ENCODE results near the gene GPR17.

GPR17 gene

DNA sequence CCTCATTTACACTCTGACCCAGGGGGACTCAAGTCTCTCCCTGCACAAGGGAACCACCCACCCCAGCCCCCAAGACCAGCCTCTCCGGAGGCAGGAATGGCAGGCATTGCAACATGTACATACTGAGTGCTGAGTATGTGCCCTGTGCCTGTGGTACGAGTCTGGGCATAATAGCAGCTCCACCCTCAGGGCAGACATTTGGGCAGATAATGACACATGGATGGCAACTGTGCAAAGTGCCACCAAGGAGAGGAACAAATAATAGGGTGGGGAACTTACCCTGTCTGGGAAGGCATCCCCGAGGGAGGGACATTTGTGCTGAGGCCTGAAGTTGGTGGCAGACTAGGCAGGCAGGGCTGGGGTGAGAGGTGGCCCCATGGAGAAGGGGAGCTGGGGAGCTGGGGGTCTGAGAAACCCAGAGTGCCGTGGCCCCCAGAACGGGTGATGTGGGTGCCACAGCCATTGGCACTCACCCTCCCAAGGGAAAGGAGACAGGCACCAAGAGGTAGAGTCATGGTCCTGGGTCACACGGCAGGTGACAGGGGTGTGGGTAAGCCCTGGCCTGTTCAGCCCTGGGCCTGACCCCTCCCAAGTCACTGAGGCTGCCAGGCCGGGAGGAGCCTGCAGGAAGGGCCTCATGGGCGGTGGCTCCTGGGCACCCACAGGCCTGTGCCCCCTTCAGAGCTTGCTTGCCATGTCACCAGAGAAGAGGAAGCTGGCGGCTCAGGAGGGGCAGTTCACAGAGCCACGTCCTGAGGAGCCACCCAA lies 15.7 kb upstream of the GPR17 start:
- no peak for DNase-seq

DNA sequence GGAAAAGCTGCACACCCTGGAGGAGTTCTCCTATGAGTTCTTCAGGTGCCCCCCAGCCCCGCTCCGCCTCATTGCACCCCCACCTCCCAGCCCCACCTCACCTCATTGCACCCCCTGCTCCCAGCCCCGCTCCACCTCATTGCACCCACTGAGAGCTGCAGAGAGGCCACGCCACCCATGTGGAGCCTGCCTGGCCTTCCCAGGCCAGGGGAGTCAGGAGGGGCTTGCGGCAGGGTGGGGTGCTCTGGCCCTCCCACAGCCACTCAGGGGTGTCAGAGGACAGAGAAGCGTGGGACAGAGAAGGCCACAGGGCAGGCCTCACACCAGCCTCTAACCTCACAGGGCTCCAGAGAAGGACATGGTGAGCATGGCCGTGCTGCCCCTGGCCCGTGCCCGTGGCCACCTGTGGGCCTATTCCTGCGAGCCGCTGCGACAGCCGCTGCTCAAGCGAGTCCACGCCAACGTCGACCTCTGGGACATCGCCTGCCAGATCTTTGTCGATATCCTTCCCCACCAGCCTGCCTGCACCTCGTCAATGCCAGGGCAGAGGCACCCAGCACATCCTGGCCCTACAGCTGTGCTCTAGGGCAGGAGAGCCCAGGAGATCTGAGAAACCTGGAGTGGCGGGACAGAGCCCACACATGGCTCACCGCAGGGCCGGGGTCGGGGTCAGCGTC lies 15.0 kb upstream of the GPR17 start:
- no peak for DNase-seq

DNA sequence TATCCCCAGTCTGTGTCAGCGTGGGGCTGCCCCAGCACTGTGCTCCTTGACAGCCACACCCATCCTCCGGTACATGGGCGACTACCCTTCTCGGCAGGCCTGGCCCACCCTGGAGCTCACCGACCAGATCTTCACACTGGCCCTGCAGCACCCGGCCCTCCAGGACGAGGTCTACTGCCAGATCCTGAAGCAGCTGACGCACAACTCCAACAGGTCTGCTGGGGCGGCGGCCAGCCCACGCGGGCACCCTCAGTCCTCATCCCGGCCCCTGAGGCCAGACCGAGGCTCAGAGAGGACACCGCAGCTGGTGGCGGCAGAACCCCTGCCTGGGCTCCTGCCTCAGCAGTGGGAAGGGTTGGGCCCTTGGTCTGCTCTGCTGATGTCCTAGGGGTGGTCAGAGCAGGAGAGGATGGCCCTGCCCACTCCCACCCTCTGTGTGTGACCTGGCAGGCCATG lies 14.4 kb upstream of the GPR17 start:
- no peak for DNase-seq

DNA sequence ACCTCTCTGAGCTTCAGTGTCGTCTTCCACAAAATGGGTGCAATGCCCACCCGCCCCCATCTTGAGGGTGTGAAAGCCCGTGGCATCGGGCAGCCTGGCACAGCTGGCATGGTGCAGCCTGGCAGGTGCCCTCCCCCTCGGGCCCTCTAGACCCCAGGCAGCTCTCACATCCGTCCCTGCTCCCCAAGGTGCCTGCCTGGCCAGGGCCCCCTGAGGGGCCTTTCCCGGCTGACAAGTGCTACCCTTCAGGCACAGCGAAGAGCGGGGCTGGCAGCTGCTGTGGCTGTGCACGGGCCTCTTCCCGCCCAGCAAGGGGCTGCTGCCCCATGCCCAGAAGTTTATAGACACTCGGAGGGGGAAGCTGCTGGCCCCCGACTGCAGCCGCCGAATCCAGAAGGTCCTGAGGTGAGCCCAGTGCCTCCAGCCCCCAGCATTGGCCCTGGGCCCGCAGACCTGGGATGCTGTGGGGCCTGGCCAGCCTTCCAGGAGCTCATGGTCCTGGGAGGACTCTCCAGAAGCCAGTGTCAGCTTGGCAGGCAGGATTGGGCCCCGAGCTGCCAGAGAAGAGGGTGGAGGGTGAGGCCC lies 13.9 kb upstream of the GPR17 start:
- DNase-seq: no peak

DNA sequence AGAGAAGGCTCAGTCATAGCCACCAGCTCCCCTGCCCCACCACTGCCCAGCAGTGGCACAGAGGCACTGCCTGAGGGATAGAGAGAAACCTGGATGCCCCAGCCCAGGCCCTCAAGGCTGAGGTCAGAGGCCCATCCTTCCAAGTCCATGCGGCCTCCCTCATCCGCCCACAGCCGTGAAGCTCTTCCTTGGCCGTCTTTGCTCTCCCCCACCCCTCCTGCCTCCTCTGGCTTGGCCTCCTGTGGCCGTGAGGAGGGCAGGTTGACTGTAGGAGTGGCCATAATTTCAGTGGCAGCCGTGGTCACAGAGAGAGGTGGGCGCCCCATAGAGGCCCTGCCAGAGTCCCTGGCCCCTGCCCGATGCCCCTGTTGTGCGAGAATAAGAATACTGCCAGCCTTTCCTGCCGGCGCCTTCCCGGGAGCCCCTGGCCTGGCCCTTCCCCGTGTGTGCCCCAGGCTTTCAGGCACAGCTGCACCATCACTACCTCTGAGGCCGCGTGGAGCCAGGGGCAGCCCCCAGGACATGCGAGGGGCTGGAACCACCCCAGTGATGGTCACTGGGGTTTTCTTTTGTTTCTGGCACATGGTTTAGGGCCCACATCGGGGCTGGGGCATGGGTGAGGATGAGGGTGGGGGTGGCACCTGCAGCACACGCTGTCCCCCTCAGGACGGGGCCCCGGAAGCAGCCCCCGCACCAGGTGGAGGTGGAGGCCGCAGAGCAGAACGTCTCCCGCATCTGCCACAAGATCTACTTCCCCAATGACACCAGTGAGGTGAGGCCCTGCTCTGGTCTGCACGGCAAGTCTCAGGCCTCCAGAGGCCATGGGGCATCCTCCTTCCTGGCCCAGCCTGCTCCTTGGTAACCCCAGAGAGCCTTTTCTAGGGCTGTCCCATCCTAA lies 13.1 kb upstream of the GPR17 start:
- DNase-seq: peak; percentile 28

DNA sequence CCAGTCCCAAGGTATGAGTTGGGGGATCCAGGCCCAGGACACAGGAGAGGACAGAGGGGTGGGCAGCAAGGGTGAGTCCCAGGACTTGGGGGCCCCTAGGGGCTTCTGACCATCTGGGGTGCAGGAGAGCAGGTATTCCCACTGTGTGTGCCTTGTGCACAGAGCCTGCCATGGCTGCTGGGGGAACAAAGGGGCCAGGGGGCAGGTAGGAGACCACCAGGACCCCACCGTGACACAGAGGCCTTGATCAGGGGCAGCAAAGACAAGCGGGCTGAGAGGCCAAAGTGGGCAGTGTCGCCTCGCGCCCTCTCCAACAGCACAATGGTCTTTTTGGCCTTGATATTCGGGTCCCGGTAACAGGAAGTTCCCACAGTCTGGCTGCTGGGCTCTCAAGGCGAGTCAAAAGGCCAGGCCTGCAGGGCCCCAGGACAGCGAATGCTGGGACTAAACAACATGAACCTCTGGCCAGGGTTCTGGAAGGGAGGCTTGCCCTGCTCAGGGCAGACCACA lies 12.3 kb upstream of the GPR17 start:
- DNase-seq: no peak

DNA sequence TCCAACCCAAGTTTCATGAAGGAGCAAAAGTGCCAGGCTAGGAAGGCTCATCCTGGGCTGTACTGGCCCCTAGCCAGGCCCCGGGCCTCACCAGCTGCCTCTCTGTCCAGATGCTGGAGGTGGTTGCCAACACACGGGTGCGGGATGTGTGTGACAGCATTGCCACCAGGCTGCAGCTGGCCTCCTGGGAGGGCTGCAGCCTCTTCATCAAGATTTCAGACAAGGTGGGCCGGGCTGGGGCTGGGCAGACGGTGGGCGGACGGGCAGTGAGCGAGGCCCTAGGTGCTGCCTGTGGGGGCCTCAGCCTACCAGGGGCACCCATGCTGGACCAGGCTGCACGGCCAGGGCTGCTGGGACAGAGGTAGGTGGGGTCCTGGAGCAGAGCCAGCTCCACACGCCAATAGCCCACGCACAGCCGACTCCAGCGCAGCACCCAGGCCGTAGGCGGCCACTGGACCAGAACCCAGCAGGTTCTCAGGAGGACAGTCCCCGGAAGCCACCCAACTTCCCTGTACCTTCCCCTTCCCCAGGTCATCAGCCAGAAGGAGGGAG lies 11.8 kb upstream of the GPR17 start:
- DNase-seq: no peak

DNA sequence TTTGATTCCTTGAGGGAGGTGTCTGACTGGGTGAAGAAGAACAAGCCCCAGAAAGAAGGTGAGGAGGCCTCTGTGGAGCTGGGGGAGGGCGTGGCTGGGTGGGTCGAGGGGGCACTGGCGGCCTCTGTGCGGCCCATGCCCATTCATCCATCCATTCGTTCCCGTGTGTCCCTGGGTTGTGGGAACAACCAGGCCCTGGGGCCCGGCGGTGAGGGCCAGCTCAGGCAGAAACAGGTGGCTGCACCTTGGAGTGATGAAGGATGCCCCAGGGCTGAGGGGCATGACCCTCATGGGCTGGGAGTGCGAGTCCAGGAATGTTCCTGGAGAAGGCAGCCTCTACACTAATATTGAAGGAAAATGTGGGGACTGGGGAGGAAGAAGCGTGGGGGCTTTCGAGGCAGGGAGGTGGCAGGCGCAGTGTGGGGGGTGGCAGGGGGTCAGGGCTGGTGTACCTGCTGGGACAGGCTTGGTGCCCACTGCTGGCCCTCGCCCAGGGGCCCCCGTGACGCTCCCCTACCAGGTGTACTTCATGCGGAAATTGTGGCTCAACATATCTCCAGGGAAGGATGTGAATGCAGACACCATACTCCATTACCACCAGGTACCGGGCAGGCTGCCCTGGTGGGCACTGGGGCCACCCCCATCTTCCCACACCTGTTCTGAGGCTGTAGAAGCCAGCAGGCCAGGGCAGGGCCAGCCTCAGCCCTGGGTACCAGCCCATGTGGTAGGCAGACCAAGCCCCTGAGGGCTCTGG lies 11.2 kb upstream of the GPR17 start:
- no peak for DNase-seq

DNA sequence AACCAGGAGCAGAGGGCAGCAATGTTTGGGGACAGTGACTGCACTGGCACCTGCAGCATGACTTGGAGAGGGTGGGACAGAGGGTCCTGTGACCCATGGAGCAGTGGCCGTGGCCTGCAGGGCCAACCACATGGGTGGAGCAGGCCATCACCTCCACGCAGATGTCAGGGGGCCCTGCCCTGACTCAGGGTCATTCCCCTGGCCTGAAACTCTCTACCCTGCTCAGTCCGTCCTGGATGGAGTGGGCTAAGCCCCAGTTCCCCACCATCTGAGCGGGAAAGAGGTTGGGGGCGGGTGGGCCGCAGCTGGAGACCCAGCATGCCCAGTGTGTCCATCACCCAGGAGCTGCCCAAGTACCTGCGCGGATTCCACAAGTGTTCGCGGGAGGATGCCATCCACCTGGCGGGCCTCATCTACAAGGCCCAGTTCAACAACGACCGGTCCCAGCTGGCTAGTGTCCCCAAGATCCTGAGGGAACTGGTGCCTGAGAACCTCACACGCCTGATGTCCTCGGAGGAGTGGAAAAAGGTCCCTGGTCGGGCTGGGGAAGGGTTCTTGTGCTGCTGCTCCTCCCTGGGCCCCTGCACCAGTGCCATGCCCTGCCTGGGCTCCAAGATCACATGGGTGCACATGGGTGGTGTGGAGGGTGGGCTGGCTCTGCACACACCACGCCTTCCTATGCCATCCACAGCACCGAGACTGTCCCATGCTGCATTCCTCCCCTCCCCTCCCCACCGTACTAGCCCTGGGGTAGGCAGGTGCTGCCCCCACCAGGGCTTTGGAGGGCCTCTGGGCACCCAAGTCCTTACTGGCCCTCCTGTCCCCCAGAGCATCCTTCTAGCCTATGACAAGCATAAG lies 10.3 kb upstream of the GPR17 start:
- DNase-seq: no peak

DNA sequence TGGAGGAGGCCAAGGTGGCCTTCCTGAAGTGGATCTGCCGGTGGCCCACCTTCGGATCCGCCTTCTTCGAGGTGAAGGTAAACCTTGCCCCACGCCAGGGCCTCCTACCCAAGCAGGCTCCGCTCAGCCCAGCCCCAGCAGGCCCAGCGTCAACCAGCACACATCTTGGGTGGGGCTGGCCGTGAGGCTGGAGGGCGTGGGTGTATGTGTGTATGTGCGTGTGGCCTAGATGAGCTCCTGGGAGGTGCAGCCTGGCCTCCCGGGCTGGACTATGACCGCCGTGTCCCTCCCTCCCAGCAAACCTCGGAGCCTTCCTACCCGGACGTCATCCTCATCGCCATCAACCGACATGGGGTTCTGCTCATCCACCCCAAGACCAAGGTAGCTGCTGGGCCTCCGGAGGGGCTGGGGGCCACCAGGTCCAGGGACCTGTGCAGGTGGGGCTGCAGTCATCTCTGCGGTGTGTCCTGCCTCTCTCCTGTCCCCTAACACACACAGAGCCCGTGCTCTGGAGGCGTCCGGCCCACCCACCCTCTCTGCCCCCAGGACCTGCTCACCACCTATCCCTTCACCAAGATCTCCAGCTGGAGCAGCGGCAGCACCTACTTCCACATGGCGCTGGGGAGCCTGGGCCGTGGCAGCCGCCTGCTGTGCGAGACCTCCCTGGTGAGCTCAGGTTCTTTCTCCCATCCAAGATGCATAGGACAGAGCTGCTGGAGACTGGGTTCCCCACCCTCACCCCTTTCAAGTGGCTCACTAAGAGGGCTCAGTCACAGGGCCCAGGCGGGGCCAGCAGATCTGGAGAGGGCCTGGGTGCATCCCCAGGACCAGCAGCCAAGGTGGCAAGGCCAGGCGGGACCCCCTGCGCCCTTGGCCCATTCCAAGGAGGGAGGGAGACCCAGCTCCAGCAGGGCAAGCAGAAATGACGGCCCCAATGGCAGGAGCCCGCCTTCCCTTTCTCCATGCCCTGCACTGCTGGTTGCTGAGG lies 9.4 kb upstream of the GPR17 start:
- no peak for DNase-seq

DNA sequence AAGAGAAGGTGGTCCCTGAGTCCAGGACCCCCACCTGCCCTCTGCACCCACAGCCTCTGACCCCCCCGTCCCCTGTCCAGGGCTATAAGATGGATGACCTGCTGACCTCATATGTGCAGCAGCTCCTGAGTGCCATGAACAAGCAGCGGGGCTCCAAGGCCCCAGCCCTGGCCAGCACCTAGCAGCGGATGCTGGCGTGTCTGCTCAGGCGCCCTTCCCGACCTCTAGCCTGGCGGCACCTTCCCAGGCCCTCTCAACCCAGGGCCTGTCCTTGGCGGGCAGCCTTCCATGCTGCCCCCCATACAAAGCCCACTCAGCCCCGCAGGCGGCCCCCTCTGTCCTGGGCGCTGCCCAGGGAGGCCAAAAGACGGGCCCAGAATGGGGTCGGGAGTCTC lies 8.7 kb upstream of the GPR17 start:
- DNase-seq: no peak

DNA sequence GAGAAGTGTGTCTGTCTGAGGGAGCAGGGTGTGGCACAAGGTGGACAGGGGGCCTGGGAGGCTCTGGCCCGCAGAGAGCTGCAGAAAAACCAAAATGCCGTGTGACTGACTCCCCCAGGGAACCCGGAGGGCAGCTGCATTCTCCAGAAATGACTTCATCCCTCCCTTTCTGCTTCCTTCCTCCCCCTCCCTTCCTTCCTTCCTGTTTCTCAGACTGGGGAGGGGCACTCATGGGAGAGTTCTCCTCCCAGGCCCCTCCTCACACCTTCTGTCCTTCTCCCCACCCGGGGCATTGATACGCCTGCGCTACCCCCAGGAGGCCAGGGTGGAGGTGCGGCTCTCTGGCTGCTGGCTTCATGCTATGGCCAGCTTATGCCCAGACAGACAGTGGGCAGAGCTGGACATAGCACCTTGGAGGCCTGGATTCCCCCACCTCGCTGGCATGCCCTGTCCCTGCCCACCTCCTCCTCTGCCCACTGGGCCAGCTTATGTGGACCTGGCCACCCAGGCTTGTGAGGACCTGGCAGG lies 8.2 kb upstream of the GPR17 start:
- DNase-seq: no peak

DNA sequence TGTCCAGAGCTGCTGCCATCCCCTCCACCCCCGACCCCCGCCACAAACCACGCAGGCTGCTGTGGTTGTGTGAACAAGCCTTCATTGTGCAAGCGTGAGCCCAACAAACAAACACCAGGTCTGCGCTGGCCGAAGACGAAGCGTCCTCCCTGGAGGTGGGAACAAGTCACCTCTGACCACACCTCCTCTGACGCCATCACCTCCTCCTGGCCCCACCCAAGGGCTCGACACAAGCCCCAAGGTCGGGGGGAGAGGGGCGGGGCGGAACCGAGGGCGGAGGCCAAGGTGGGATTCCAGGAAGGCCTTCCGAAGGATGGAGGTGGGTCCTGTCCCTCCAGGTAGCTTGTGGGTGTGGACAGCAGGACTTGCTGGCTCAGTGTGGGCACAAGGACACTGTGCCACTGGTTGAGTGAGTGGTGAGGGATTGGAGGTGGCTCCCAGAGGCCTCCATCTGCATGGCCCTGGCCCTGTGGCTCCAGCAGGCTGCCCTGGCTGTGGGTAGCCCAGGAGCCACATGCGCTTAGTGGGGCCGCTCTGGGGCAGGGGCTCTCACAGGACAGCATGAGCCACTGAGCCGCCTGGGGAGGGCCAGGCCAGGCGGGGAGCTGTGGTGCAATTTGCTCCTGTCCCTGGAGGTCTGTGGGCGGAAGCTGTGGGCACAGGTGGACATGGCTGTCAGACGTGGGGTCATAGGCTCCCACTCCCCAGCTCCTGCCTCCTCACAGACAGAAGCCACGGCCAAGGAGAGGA lies 7.4 kb upstream of the GPR17 start:
- no peak for DNase-seq

DNA sequence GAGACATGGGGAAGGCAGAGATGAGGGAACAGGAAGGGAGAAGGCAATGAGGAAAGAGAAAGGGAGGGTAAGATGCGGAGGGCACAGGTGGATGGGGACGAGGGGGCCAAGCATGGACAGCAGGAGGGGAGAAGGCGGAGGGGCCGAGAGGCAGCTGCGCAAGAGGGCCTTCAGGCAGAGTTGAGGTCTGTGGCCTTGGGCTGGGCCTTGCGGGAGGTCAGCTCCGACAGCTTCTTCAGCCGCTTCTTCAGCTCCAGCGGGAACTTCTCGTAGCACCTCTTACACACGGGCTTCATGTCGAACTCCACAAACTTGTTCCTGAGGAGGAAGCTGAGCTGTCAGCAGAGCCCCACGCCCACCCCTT lies 6.9 kb upstream of the GPR17 start:
- DNase-seq: no peak

DNA sequence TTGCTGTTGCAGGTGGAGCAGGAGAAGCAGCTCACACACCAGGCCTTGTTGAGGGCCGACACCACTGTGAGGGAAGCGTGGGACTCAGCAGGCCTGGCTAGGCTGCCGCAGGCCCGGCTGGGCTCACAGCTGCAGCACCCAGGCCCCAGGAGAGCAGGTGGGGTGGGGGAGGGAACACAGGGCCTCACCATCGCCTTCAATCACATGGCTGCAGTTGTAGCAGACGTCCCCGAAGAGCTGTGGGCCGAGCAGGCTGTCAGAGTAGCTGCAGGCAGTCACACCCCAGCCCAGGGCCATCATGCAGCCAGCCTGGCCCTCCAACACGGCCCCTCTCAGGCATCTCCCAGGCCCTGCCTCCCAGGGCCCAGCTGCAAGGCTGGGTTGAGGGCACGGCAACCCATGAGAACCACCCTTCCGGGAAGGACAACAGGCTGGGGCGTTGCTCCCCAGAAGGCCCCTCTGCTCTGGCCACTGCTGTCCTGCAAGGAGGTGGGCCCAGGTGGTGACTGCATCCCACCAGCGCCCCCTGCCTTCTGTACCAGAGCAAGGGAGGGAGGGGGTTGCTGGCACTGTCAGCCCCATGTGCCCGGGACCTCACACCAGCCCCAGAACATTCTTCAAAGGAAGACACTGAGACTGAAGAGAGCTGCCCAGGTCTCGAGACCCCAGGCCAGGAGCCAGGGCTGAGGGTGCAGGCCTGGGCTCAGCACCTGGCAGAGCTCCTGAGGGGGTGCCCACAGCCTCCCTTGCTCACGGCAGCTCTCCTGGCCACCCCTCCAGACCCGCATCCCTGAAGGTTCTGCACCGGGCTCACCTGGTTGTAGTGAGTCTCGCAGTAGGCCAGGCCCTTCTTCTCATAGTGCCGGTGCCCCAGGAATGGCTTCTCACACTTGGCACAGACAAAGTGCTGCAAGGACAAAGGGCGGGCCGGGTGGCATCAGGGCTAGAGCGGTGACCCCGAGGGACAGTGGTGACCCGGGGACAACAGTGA lies 5.6 kb upstream of the GPR17 start:
- peak; percentile 45 for DNase-seq

DNA sequence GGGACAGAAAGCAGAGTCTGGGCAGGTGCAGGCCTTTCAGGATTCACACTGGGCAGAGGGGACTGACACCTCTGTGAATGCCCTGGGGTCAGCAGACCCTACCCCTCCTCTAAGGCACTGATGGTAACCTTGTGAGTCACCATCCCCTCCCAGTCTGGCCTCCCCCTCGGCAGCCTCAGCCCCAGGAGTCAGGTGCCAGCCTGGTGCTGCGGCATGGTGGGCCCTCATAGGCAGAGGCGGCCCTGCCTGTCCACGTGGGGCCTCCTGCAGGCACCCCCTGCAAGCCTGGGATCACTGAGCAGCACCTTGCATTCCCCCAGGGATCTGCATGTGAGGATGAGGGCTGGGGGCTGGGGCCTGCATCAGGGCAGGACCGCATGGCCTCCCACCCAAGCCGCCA lies 4.8 kb upstream of the GPR17 start:
- DNase-seq: peak; percentile 37

DNA sequence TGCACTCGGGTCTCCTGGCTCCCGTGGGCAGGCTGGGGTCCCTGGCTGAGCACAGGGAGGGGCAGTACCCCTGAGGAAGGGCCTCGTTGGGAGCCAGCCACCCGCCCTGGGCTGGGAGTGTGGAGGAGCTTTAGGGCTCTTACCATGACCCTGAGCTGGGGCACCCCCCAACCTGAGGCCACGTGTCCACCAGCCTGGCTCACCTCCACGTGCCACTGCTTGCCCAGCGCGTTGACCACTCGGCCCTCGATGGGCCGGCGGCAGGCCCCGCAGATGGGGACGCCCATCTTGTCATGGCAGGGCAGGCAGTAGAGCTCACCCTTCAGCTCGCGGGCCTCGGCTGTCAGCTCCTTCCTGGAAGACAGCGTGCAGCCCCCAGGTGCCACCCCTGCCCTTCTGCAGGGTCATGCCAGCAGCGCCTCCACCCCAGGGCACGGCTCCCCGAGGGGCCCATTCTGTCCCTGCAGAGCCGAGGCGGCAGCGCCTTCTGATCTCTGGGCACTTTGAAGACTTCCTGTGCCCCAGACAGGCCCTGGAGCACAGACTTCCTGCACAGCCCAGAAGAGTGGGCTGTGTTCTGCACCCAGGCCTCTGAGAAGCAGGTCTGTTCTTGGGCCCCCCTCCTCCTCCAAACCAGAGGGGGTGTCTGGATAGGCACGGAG lies 4.0 kb upstream of the GPR17 start:
- peak; percentile 58 for DNase-seq
